ENCODE data around the gene SNX6.
"Not testable (repeated sequence)": the region's sequence is repeated elsewhere in the genome, so short reads cannot be mapped to it uniquely, and the experiment has no call there.

SNX6 gene

DNA sequence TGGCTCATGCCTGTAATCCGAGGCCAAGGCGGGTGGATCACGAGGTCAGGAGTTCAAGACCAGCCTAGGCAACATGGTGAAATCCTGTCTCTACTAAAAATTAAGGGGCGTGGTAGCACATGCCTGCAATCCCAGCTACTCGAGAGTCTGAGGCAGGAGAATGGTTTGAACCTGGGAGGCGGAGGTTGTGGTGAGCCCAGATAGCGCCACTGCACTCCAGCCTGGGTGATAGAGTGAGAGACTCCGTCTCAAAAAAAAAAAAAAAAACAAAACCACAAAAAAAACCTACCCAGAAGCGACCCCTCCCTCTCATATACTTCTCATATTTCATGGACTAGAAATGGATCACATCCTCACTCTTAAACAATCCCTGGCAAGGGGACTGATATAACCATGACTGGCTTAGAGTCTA, 4.4 kb upstream of the SNX6 start:
- DNase-seq (ENCODE audit: low spot score), result not testable (repeated sequence)

DNA sequence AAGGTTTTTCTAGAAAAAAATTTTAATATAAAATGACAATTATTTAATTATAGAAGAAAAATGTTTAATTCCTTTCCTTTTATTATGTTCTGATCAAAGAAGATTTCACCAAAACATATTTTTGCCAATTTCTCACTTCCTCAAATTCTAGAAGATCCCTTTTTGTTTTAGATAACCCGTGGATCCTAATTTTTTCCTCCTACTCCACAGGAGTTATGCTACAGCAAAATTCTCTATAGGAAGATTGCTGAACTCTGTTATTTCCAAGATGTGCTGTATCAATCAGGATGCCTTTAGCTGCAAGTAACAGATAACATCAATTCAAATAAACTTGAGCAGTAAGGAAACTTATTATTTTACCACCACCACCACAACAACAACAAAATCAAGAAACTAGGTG, 3.8 kb upstream of the SNX6 start:
- DNase-seq (ENCODE audit: low spot score), result no peak

DNA sequence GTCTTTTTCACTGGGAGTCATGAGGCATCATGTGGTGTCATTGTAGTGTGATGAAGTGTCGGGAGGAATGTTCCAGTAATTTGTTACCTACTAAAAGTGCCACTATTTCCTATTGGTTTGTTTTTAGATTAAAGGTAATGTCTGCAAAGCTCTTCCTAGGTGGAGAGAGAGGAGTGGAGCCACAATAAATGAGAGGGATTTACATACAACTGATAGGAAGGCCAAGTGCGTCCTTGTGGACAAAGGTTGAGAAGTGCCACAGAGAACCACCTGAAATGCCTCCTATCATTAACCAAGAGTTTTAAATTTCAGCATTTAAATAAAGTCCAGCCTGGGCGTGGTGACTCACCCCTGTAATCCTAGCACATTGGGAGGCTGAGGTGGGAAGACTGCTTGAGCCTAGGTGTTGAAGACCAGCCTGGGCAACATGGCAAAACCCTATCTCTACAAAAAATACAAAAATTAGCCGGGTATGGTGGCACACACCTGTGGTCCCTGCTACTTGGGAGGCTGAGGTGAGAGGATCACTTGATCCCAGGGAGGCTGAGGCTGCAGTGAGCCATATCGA, 2.5 kb upstream of the SNX6 start:
- no peak for DNase-seq (ENCODE audit: low spot score)

DNA sequence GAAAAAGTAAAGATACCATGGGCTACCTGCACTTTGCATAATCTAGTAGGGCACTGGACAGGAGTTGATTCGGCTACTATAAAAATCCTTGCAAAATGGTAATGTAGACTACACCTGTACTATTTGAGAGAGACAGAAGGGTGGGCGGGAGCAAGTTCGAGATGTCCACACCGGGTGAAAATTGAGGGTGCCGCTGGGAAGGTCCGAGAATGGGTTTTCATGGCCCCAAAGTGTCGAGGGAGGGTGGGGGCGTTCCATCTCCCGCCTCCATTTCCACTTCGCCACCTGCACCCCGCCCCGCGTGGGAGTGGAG, 648 bp downstream of the SNX6 start:
- DNase-seq (ENCODE audit: low spot score), result no peak

DNA sequence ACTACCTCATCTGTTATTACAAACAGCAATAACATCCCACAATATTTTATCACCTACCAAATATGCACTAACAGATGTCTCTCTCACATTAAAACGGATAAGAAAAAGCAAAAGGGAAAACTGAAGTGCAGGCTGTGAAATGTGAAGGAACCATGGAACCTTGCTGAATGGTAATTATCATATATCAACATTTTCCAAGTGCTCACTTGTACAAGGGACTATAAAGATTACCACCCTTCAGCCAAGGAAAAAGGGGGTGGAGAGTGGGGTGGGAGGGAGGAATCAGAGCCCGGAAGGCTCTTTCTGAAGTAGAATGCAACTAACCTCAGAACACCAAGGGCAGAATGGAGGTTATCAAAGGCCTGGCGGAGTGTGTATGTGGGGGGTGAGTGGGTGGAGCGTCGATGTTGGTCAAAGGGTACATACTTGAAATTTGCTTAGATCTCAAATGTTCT, 1.2 kb downstream of the SNX6 start:
- no peak for DNase-seq (ENCODE audit: low spot score)

DNA sequence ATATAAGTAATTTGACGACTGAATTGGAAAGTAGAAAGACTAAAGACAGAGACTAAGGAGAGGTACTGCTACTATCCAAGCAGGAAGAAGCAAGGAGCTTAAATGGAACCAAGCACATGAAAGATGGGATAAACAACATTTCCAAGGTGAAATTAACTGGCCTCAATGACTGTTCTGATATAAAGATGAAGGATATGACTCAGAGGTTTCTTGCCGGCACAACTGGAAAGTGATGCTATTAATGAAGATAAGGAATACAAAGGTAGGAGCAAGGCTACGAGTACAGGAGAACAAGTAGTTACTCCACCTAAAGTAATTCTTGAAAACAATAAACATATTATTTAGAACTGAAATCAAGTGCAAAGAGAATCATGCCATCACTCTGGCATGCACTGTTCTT, 6.4 kb downstream of the SNX6 start:
- no peak for DNase-seq (ENCODE audit: low spot score)

DNA sequence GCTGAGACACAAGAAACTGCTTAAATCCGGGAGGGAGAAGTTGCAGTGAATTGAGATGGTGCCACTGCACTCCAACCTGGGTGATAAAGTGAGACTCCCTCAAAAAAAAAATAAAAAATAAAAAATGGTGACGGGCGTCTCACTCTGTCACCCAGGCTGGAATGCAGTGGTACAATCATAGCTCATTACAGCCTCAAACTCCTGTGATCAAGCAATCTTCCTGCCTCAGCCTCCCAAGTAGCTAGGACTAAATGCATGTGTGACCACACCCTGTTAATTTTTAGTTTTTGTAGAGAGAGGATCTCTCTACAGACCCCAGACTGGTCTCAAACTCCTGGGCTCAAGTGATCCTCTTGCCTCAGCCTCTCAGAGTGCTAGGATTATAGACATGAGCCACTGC, 9.1 kb downstream of the SNX6 start:
- DNase-seq (ENCODE audit: low spot score), result no peak

DNA sequence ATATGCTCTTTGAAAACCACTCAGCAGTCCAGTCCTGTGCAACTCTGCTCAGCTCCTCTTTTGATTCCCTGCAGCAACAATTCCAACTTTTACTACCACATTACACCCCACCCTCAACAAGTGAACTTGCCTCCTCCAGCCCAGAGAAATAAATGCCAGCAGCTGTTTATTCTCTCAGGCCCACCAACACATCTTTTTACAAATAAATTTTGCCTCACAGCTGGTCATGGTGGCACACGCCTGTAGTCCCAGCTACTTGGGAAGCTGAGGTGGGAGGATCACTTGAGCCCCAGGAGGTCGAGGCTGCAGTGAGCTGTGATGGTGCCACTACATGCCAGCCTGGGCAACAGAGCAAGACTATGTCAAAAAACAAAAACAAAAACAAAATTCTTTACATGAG, 9.8 kb downstream of the SNX6 start:
- no peak for DNase-seq (ENCODE audit: low spot score)

DNA sequence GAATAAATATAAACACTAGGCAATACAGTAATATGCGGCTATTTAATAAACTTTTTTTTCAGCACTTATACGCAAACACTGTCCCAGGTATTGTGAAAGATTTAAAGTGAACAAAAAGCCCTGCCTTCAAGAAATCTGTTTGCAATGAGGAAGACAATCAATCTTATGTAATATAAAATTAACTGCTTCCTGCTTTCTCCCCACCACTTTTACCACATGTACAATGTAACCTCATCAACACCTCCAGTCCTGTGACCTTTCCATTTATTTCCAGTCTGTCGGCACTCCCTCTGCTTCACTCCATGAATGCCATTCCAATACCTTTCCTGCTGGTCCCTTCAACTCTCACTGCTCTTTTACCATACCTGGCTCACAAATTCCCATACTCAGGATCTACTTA, 10.5 kb downstream of the SNX6 start:
- DNase-seq (ENCODE audit: low spot score), result no peak

DNA sequence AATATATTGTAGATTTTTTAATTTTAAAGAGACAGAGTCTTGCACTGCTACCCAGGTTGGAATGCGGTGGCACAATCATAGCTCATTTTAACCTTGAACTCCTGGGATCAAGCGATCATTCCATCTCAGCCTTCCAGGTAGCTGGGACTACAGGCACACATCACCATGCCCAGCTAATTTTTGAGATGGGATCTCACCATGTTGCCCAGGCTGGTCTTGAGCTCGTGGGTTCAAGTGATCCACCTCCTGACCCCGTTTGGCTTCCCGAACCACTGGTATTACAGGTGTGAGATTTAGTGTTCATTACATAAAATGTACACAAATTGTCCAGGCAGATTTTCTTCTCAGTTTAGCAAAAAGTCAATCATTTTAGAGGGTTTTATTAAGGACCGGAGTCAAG, 13.6 kb downstream of the SNX6 start:
- DNase-seq (ENCODE audit: low spot score), result no peak

DNA sequence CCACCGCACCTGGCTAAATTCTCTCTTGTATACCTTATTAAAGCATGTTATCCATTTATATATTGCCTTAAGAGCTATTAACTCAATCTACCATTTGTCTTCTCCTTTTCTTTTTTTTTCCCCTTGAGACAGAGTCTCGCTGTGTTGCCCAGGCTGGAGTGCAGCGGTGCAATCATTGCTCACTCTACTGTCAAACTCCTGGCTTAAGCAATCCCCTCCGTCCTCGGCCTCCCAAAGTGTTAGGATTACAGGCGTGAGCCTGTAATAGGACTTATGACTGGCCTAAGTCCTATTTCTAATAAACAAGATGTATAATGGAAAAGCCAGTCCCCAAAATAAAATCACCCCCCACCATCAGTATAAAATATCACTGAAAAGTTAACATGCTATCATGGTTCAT, 14.4 kb downstream of the SNX6 start:
- no peak for DNase-seq (ENCODE audit: low spot score)

DNA sequence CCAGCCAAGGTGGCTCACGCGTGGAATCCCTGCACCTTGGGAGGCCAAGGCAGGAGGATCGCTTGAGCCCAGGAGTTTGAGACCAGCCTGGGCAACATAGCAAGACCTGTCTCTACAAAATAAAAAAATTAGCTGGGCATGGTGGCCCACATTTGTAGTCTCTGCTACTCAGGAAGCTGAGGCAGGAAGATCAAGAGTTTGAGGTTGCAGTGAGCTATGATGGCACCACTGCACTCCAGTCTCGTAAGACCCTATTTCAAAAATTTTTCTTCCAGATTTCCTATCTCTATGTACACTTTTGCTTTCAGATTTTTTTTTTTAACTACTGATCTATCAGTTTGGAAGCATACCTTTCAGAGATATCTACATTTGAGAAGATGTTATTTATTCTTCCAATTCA, 15.3 kb downstream of the SNX6 start:
- DNase-seq (ENCODE audit: low spot score), result no peak

DNA sequence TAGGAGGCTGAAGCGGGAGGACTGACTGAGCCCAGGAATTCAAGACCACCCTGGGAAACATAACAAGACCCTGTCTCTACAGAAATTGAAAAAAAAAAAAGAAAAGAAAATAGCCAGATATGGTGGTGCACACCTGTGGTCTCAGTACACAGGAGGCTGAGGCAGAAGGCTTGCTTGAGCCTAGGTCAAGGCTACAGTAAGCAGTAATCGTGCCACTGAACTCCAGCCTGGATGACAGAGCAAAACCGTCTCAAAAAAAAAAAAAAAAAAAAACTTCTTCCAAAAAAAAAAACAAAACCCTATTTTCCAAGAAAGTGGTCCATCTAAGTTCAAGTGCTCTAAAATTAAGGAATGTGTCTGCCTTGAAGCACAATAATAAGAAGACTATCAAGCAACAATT, 19.8 kb downstream of the SNX6 start:
- DNase-seq (ENCODE audit: low spot score), result no peak

DNA sequence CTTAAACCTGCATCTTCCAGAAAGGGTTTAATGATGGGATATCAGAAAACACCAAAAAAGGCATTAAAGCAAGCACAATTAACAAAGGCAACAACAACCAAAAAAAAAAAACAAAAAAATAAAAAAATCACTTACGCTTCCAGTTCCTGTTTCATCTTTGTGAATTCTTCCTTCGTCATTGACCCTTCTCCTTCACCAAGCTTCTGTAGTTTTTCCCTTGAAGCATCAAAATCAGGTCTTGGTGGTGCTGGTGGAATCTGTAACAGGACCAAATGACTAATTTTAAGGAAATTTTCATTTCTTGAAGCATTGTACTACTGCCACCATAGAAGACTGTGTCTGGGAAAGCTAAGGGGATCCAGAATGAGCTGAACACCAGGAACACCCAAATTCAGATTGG, 24.5 kb downstream of the SNX6 start:
- DNase-seq (ENCODE audit: low spot score), result no peak

DNA sequence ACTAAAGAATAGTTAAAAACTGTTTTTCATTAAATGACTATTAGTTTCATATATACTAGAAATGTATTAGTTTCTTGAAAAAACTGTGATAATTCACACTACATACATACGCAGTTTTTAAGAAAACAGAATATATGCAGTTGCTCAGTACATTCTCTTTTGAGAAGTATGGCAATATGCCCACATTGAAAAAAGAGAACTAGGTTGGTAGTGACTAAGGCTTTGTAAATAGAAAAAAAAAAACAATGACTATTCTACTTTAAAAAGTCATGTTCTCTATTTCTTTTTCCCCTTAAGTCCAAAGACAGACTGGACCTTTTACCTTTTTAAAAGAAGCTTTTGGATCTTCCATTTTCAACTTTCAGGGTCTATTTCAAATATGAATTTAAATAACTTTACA, 25.0 kb downstream of the SNX6 start:
- DNase-seq (ENCODE audit: low spot score), result no peak

DNA sequence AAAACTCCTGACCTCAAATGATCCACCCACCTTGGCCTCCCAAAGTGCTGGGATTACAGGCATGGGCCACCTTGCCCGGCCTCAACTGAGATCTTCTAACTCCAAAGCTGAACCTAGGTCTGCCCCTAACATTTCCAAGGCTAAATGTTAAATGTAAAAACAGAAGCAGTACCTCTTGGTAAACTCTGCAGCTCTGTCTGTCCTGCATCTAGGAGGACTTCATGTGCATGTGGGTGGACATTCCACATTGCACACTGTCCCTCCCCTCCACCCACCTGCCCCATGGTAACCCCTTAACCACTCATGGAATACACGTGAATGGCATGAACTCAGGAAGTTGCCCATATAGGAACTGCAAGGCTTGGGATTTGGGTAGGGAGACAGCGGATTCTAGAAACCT, 33.1 kb downstream of the SNX6 start:
- DNase-seq (ENCODE audit: low spot score), result no peak

DNA sequence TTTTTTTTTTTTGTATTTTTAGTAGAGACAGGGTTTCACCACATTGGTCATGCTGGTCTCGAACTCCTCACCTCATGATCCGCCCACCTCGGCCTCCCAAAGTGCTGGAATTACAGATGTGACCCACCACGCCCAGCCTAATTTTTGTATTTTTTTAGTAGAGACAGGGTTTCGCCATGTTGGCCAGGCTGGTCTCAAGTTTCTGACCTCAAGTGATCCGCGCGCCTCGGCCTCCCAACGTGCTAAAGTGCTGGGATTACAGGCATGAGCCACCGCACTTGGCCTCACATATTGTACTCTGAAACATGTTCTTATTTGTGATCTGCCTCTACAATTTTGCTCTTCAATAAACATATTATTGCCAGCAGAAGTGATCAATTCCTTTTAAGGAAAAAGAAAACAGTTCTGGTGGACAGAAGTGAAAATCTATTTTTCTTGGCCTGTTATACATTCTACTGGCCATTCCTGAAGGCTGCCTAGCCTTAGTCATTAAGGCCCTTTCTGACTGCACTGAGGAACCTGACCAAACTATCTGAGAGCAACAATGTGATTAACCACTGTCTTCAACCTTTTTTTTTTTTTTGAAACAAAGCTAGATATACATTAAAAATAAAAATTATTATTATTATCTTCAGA, 36.1 kb downstream of the SNX6 start:
- DNase-seq (ENCODE audit: low spot score), result no peak

DNA sequence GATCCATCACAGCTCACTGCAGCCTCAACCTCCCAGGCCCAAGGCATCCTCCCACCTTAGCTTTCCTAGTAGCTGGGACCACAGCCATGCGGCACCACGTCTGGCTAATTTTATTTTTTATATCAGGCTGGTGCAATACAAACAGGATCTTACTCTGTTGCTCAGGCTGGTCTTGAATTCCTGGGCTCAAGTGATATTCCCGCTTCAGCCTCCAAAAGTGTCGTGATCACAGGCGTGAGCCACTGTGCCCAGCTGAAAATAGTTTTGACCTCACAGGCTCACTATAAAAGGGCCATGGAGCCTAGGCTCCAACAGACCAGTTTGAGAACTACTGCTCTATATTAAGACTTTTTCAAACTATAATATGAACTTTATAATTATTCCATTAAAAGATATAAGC, 37.3 kb downstream of the SNX6 start:
- no peak for DNase-seq (ENCODE audit: low spot score)

DNA sequence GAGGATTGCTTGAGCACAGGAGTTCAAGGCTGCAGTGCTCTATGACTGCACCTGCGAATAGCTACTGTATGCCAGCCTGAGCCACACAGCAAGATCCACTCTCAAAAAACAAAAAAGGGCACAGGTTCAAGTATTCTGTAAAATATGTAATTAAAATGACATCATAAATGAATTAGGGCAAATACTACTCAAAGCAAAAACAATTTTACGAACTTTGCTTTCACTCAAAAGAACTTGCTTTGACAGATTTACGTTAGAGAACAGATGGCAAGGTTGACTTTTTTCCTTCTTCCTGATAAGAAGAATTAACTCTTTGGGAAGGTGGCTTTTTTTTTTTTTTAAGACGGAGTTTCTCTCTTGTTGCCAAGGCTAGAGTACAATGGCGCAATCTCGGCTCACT, 46.4 kb downstream of the SNX6 start:
- no peak for DNase-seq (ENCODE audit: low spot score)

DNA sequence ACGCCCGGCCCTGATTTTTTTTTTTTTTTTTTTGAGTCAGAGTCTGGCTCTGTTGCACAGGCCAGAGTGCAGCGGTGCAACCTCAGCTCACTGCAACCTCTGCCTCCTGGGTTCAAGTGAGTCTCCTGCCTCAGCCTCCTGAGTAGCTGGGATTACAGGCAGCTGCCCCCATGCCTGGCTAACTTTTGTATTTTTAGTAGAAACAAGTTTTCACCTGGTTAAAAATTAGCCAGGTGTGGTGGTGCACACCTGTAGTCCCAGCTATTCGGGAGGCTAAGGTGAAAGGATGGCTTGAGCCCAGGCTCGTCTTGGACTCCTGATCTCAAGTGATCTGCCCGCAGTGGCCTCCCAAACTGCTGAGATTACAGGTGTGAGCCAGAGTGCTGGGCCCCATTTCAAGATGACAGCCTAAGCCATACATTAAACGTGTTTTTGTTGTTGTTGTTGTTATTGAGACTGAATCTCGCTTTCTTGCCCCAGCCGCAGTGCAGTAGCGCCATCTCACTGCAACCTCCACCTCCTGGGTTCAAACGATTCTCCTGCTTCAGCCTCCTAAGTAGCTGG, 47.7 kb downstream of the SNX6 start:
- DNase-seq (ENCODE audit: low spot score), result no peak

DNA sequence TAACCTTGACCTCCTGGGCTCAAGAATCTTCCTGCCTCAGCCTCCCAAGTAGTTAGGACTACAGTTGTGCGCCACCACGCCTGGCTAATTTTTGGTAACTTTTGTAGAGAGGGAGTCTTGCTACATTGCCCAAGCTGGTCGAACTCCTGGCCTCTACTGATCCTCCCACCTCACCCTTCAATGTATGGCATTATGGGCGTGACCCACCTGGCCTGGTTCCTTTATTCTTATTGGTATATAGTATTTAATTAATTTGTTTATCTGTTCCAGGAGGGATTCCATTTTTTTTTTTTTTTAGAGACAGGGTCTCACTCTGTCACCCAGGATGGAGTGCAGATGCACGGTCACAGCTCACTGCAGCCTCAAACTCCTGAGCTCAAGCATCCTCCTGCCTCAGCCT, 49.6 kb downstream of the SNX6 start:
- no peak for DNase-seq (ENCODE audit: low spot score)

DNA sequence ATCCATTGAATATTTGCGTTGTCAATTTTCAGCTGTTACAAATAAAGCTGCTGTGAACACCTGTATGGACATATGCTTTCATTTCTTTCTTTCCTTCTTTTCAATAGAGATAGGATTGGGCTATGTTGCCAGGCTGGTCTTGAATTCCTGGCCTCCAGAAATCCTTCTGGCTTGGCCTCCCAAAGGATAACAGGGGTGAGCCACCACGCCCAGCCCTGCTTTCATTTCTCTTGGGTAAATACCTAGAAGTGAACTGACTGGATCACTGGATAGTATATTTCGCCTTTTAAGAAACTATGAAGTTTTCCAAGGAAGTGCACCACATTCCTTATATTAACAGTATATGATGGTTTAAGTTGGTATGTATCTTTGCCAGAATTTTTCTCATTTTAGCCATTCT, 58.2 kb downstream of the SNX6 start:
- no peak for DNase-seq (ENCODE audit: low spot score)

DNA sequence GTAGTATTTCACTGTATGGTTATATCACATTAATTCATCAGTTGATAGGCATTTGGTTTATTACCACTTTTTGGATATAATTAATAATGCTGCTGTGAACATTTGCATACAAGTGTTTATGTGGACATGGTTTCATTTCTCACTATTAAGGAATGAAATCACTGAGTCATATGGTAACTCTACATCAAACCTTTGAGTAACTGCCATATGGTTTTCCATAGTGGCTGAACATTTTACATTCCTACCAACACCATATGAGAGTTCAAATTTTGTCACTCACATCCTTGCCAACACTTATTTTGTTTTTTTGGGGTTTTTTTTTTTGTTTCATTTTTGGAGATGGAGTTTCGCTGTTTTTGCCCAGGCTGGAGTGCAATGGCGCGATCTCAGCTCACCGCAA, 60.2 kb downstream of the SNX6 start:
- no peak for DNase-seq (ENCODE audit: low spot score)

DNA sequence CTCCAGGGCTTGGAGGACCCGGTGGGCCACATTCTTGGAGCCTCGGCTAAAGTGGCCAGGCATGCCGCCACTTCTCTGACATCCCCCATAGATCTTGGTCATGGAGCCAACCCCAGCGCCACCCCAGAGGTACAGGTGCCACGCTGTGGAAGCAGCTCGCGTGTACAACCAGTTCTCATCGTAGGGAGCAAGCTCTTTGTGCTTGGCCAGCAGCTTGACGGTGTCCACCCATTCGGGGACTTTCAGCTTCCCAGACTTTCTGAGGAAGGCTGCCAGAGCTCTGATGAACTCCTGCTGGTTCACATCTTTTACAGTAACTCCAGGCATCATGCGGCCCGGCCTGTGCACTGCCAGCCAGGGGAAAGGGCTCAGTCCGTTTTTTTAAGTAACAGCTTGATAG, 61.1 kb downstream of the SNX6 start:
- DNase-seq (ENCODE audit: low spot score), result no peak

All from Ammon's horn (tissue), 1 donor.